MM.1S (cell line): ENCODE results near the gene SLC39A12.
"Not testable (repeated sequence)": the region's sequence is repeated elsewhere in the genome, so short reads cannot be mapped to it uniquely, and the experiment has no call there.

Experiments used
- CTCF ChIP-seq: fragments of 300-600 bp; sonication (generic); IDR thresholded peaks from 2 replicates; pipeline ENCODE4 v1.5.1; 2016; ENCODE audit warnings: antibody characterized with exemption, low read length, mixed read lengths
- EZH2 ChIP-seq: fragments of 300-600 bp; sonication (generic); optimal IDR thresholded peaks from 2 replicates; pipeline ENCODE3; 2017; ENCODE audit warnings: low read depth, mild to moderate bottlenecking, antibody characterized with exemption, low read length, mixed read lengths

GRCh38 chr10:17954372-17954771 is 2.7 kb downstream of the SLC39A12 start:
- not testable (repeated sequence) for TF ChIP-seq CTCF, EZH2
